ENCODE data around the gene KLHL25. TPM values are rescaled to one million over a fixed set of nuclear protein-coding genes. Genes with fewer than 3 reads are reported as not detected.

The KLHL25 gene
- total RNA-seq, 1 donor from 2014 or later = 3.6 TPM

GRCh38 chr15:85762039-85762755 lies 32.5 kb downstream of the KLHL25 start:
- DNase-seq (ENCODE audit: low read depth in 2 of 2) = no peak

- DNase-seq (ENCODE audit: low read depth in 2 of 2) = no peak
Observed at GRCh38 chr15:85761635-85762034, 33.1 kb downstream of the KLHL25 start.

- DNase-seq (ENCODE audit: low read depth in 2 of 2) = no peak
Observed at GRCh38 chr15:85760531-85761371, 34.0 kb downstream of the KLHL25 start.

GRCh38 chr15:85760049-85760448 lies 34.7 kb downstream of the KLHL25 start:
- DNase-seq (ENCODE audit: low read depth in 2 of 2) = no peak

- DNase-seq (ENCODE audit: low read depth in 2 of 2) = no peak
Observed at GRCh38 chr15:85759376-85759775, 35.3 kb downstream of the KLHL25 start.

GRCh38 chr15:85758655-85758978 lies 36.1 kb downstream of the KLHL25 start:
- no peak for DNase-seq (ENCODE audit: low read depth in 2 of 2)

GRCh38 chr15:85757939-85758654 lies 36.6 kb downstream of the KLHL25 start:
- no peak for DNase-seq (ENCODE audit: low read depth in 2 of 2)

- DNase-seq (ENCODE audit: low read depth in 2 of 2) = no peak
Observed at GRCh38 chr15:85757073-85757938, 37.4 kb downstream of the KLHL25 start.

GRCh38 chr15:85756411-85757072 lies 38.2 kb downstream of the KLHL25 start:
- DNase-seq (ENCODE audit: low read depth in 2 of 2) = no peak

GRCh38 chr15:85755942-85756341 lies 38.8 kb downstream of the KLHL25 start:
- no peak for DNase-seq (ENCODE audit: low read depth in 2 of 2)

- DNase-seq (ENCODE audit: low read depth in 2 of 2) = no peak
Observed at GRCh38 chr15:85755471-85755870, 39.3 kb downstream of the KLHL25 start.

- no peak for DNase-seq (ENCODE audit: low read depth in 2 of 2)
Observed at GRCh38 chr15:85754989-85755388, 39.7 kb downstream of the KLHL25 start.

GRCh38 chr15:85753791-85754452 lies 40.8 kb downstream of the KLHL25 start:
- no peak for DNase-seq (ENCODE audit: low read depth in 2 of 2)

- no peak for DNase-seq (ENCODE audit: low read depth in 2 of 2)
Observed at GRCh38 chr15:85753261-85753660, 41.5 kb downstream of the KLHL25 start.

GRCh38 chr15:85752491-85752961 lies 42.2 kb downstream of the KLHL25 start:
- DNase-seq (ENCODE audit: low read depth in 2 of 2) = no peak

GRCh38 chr15:85752124-85752475 lies 42.6 kb downstream of the KLHL25 start:
- DNase-seq (ENCODE audit: low read depth in 2 of 2) = no peak

GRCh38 chr15:85751291-85752123 lies 43.2 kb downstream of the KLHL25 start:
- DNase-seq (ENCODE audit: low read depth in 2 of 2) = no peak

- no peak for DNase-seq (ENCODE audit: low read depth in 2 of 2)
Observed at GRCh38 chr15:85750319-85751290, 44.1 kb downstream of the KLHL25 start.
